ENCODE data around the gene SLC35F4. TPM values are rescaled to one million over a fixed set of nuclear protein-coding genes. Genes with fewer than 3 reads are reported as not detected.
"Not testable (repeated sequence)": the region's sequence is repeated elsewhere in the genome, so short reads cannot be mapped to it uniquely, and the experiment has no call there.

Gene SLC35F4
- total and polyA plus RNA-seq, 8 donors = 0.11 to 0.30 (median 0.22) TPM; not detected in 2

GRCh38 chr14:57761800-57762199, 104.1 kb downstream of the SLC35F4 start:
- Histone ChIP-seq H3K9me3 (peaks cover 0 to 2% of the 10 kb centered on the region in 2 donors), H3K36me3 (no peaks in the 10 kb centered on the region), H3K27me3 (no peaks in the 10 kb centered on the region), H3K4me3 (no peak overlapping the region), H3K4me1 (no peaks in the 10 kb centered on the region), H3K27ac (no peak overlapping the region)
- no peak for TF ChIP-seq CTCF (IDR thresholded peaks at IDR 0.05)
- intact Hi-C loops (cut with DNase I) = no loop called here
- no peak for DNase-seq
- no peak for ATAC-seq

- intact Hi-C loops (cut with DNase I) = no loop called here
- ATAC-seq = no peak
- TF ChIP-seq CTCF (IDR thresholded peaks at IDR 0.05) = no peak
Observed at GRCh38 chr14:57760896-57761295, 105.0 kb downstream of the SLC35F4 start.

GRCh38 chr14:57755018-57755521, 110.8 kb downstream of the SLC35F4 start:
- no peak for TF ChIP-seq CTCF (IDR thresholded peaks at IDR 0.05)

More at GRCh38 chr14:57760896-57761295, 105.0 kb downstream of the SLC35F4 start:
- Histone ChIP-seq H3K4me1 (no peaks in the 10 kb centered on the region), H3K36me3 (no peaks in the 10 kb centered on the region), H3K27ac (no peak overlapping the region), H3K4me3 (no peak overlapping the region), H3K27me3 (no peaks in the 10 kb centered on the region), H3K9me3 (peaks cover 0 to 2% of the 10 kb centered on the region in 2 donors)
- no peak for DNase-seq

GRCh38 chr14:57754527-57754926, 111.4 kb downstream of the SLC35F4 start:
- no peaks in the 10 kb centered on the region for H3K4me1 ChIP-seq
- no peaks in the 10 kb centered on the region for H3K36me3 ChIP-seq
- intact Hi-C loops (cut with DNase I) = no loop called here
- TF ChIP-seq CTCF (IDR thresholded peaks at IDR 0.05) = no peak
- ATAC-seq (no peak), DNase-seq (no peak)
- no peak overlapping the region for H3K4me3 ChIP-seq
- no peaks in the 10 kb centered on the region for H3K27me3 ChIP-seq
- no peaks in the 10 kb centered on the region for H3K9me3 ChIP-seq
- no peak overlapping the region for H3K27ac ChIP-seq

More at GRCh38 chr14:57755018-57755521, 110.8 kb downstream of the SLC35F4 start:
- Histone ChIP-seq H3K4me3 (no peak overlapping the region), H3K4me1 (no peaks in the 10 kb centered on the region), H3K27ac (no peak overlapping the region), H3K36me3 (no peaks in the 10 kb centered on the region), H3K27me3 (no peaks in the 10 kb centered on the region), H3K9me3 (peaks cover 0 to 2% of the 10 kb centered on the region in 2 donors)
- ATAC-seq = no peak
- no peak for DNase-seq
- intact Hi-C loops (cut with DNase I) = no loop called here

DNA sequence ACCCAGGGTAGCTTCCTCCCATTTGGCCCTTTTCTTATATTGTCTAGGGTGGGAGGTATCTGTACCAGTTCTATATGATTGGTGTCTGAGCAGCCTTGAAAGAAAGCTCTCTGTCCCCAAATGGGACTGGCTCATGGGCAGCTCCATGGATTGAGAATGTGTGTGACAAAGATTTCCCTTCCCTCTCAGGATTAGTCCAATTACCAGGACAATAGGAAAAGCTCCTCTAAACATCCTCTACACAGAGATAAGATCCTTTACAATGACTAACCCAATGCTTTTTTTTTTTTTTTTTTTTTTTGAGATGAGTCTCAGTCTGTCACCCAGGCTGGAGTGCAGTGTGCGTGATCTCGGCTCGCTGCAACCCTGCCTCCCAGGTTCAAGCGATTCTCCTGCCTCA, 112.1 kb downstream of the SLC35F4 start:
- DNase-seq (no peak), ATAC-seq (no peak)
- intact Hi-C loops (cut with DNase I) = no loop called here
- H3K27ac ChIP-seq = no peak overlapping the region
- H3K4me3 ChIP-seq = no peak overlapping the region
- H3K9me3 ChIP-seq = no peaks in the 10 kb centered on the region
- H3K27me3 ChIP-seq = no peaks in the 10 kb centered on the region
- TF ChIP-seq CTCF (IDR thresholded peaks at IDR 0.05) = no peak
- H3K4me1 ChIP-seq = no peaks in the 10 kb centered on the region
- H3K36me3 ChIP-seq = no peaks in the 10 kb centered on the region

- H3K36me3 ChIP-seq; H3K4me3 ChIP-seq; H3K27me3 ChIP-seq; intact Hi-C loops (cut with DNase I); H3K9me3 ChIP-seq; H3K4me1 ChIP-seq; H3K27ac ChIP-seq: not testable (repeated sequence)
- DNase-seq (peak in 2 of 4 donors; percentile 24 to 41), ATAC-seq (peak; percentile 86)
Observed at GRCh38 chr14:57752142-57752695, 113.7 kb downstream of the SLC35F4 start.
